Hepatocyte (in vitro differentiated cells): ENCODE data around the gene POC1B.

ENCODE experiments used
- EZH2 ChIP-seq: fragments of 200-600 bp; sonication (generic); IDR thresholded peaks from 2 replicates; pipeline ENCODE4 v1.6.1; 2016; ENCODE audit warnings: antibody characterized with exemption, mild to moderate bottlenecking, borderline replicate concordance
- EZH2phosphoT487 ChIP-seq: fragments of 200-600 bp; sonication (generic); IDR thresholded peaks from one replicate; pipeline ENCODE4 v1.6.1; 2018; ENCODE audit warnings: antibody characterized with exemption, mild to moderate bottlenecking, low read depth, moderate library complexity; ENCODE audit not compliant: unreplicated experiment, severe bottlenecking
- TF ChIP-seq, protein P1 (sequence below): fragments of 200-600 bp; sonication (generic); IDR thresholded peaks from 2 replicates; pipeline ENCODE4 v1.5.1; 2016; ENCODE audit warnings: antibody characterized with exemption, mild to moderate bottlenecking; ENCODE audit not compliant: poor library complexity

DNA sequence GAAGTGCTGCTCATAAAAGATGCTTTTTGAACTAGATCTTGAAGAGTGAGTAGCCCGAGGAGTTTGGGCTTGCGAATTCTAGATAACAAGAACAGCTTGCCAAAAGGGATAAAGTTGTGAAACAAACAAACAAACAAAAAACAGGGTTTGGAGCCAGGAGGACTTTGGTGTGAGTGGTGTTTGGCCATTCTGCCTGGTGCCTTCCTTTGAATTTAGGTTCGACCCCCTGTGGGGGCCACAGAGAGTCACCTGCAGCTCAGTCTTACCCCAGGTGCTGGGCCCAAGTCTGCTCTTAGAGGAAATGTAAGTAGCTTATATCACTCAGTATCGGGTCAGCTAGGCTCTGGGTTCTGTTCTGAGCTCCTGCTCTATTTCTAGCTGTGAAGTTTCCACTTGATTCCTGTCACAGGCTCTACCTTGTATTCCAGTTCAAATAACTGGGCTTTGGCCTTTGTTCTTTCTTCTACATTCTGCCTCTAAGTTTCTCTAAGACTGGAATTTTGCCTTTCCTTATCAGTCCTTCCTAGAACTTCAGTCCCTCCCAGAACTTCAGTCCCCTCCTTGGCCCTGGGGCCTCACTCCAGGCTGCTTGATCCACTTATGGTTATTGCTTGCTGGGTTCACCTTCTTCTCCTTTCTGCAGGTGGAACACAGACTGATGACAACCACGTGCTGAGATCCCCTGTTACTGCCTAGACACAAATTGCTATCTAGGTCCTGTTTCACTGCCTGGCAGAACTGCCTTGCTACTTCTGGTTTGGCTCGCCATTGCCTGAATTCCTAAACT is 153.1 kb downstream of the POC1B start:
- TF ChIP-seq, protein P1, sequence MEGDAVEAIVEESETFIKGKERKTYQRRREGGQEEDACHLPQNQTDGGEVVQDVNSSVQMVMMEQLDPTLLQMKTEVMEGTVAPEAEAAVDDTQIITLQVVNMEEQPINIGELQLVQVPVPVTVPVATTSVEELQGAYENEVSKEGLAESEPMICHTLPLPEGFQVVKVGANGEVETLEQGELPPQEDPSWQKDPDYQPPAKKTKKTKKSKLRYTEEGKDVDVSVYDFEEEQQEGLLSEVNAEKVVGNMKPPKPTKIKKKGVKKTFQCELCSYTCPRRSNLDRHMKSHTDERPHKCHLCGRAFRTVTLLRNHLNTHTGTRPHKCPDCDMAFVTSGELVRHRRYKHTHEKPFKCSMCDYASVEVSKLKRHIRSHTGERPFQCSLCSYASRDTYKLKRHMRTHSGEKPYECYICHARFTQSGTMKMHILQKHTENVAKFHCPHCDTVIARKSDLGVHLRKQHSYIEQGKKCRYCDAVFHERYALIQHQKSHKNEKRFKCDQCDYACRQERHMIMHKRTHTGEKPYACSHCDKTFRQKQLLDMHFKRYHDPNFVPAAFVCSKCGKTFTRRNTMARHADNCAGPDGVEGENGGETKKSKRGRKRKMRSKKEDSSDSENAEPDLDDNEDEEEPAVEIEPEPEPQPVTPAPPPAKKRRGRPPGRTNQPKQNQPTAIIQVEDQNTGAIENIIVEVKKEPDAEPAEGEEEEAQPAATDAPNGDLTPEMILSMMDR, result no peak
- TF ChIP-seq EZH2, result no peak
- no peak for TF ChIP-seq EZH2phosphoT487
